GM23248 (cell line): ENCODE results near the gene ARF1.

ENCODE experiments used
- EZH2 ChIP-seq: fragments of 200-600 bp; sonication (generic); IDR thresholded peaks from 2 replicates; pipeline ENCODE4 v1.6.1; 2018; ENCODE audit warnings: antibody characterized with exemption, mild to moderate bottlenecking; ENCODE audit not compliant: insufficient read depth, poor library complexity, severe bottlenecking
- EZH2phosphoT487 ChIP-seq: fragments of 200-600 bp; sonication (generic); IDR thresholded peaks from 2 replicates; pipeline ENCODE4 v1.6.1; 2018; ENCODE audit warnings: antibody characterized with exemption, moderate library complexity, mild to moderate bottlenecking, low read depth; ENCODE audit not compliant: insufficient read depth

DNA sequence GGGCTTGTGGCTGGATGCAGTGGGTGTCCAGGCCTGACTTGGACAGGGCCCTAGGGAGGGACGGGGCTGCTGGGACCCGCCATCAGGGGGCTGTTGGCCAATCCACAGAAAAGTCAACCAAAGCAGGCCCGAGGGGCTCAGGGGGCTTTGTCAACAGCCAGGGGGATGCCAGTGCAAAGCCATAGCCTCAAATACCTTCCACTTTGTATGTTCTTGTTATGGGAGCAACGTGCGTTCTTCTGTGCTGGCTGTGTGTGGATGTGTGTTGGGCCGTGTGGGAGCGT lies 35.4 kb upstream of the ARF1 start:
- TF ChIP-seq EZH2 (no peak), EZH2phosphoT487 (no peak)
